H1 (cell line): ENCODE data around the gene OSBP2. TPM values are rescaled to one million over a fixed set of nuclear protein-coding genes. Genes with fewer than 3 reads are reported as not detected.

Experiments
- CTCF ChIA-PET: fragments of 300-600 bp; sonication (Branson Sonifier 250); formaldehyde crosslinking; loops from one replicate; lab custom pipeline; 2021; ENCODE audit not compliant: partially characterized antibody; lab: Charles Lee
- POLR2A ChIA-PET: fragments of 300-600 bp; sonication (Branson Sonifier 250); formaldehyde crosslinking; loops from one replicate; lab custom pipeline; 2021; ENCODE audit warnings: inconsistent platforms; ENCODE audit not compliant: partially characterized antibody; lab: Charles Lee
- DNase-seq, 2 experiments: peaks; one replicate each; pipeline versions ENCODE4 v3.0.0 to v3.0.0-alpha.2; 2010 to 2022; ENCODE audit warnings: low spot score in 2 of 2, low read depth in 1 of 2, mixed read lengths in 1 of 2
- FAIRE-seq: peaks from 2 replicates; lab custom pipeline; 2011; peaks lifted over from hg19 to GRCh38; lab: Jason Lieb, UNC
- H2AFZ ChIP-seq: 2 replicates; pipeline ENCODE4 v1.8.1; 2012; ENCODE audit warnings: low read length, inconsistent platforms
- H2AK5ac ChIP-seq: 2 replicates; pipeline ENCODE4 v1.6.1; 2013; ENCODE audit warnings: low read depth, low read length
- H2BK120ac ChIP-seq: replicated peaks from 2 replicates; pipeline ENCODE3; 2013; ENCODE audit warnings: low read depth, low read length, inconsistent platforms
- H2BK12ac ChIP-seq: 2 replicates; pipeline ENCODE4 v1.6.1; 2013; ENCODE audit warnings: low read depth, low read length
- H2BK15ac ChIP-seq: 2 replicates; pipeline ENCODE4 v1.6.1; 2013; ENCODE audit warnings: low read length
- H2BK20ac ChIP-seq: 2 replicates; pipeline ENCODE4 v1.6.1; 2013; ENCODE audit warnings: low read length
- H2BK5ac ChIP-seq: 2 replicates; pipeline ENCODE4 v1.6.1; 2013; ENCODE audit warnings: low read depth, low read length
- H3K14ac ChIP-seq: 2 replicates; pipeline ENCODE4 v1.6.1; 2013; ENCODE audit warnings: inconsistent platforms; ENCODE audit not compliant: insufficient read length
- H3K18ac ChIP-seq: 2 replicates; pipeline ENCODE4 v1.6.1; 2013; ENCODE audit warnings: low read length; ENCODE audit errors: extremely low read depth
- H3K23ac ChIP-seq: 2 replicates; pipeline ENCODE4 v1.6.1; 2013; ENCODE audit warnings: inconsistent platforms; ENCODE audit not compliant: insufficient read length
- H3K23me2 ChIP-seq: 2 replicates; pipeline ENCODE4 v1.6.1; 2013; ENCODE audit warnings: low read depth, low read length
- H3K27ac ChIP-seq: 2 replicates; pipeline ENCODE4 v1.6.1; 2011; ENCODE audit warnings: low read depth, low read length, inconsistent platforms
- H3K27me3 ChIP-seq, 4 experiments: replicated peaks in 1 of 4; 1 replicate in 1 of 4; 2 replicates in 3 of 4; pipeline versions ENCODE4 v1.6.1 to v1.8.1; 2011 to 2013; ENCODE audit warnings: low read length in 3 of 4, mild to moderate bottlenecking in 3 of 4, inconsistent platforms in 2 of 4, mixed read lengths in 2 of 4, moderate library complexity in 1 of 4; ENCODE audit not compliant: control insufficient read depth in 3 of 4, insufficient read depth in 3 of 4; ENCODE audit errors: extremely low read depth in 1 of 4
- H3K36me3 ChIP-seq, 4 experiments: 2 replicates each; pipeline versions ENCODE4 v1.6.1 to v1.8.1; 2011 to 2013; ENCODE audit warnings: mild to moderate bottlenecking in 4 of 4, low read length in 3 of 4, moderate library complexity in 2 of 4, control low read depth in 1 of 4, inconsistent platforms in 1 of 4; ENCODE audit not compliant: insufficient read depth in 4 of 4, control insufficient read depth in 2 of 4
- H3K4ac ChIP-seq: replicated peaks from 2 replicates; pipeline ENCODE3; 2013; ENCODE audit warnings: low read length, low read depth, mixed read lengths, inconsistent platforms; ENCODE audit not compliant: insufficient read length
- H3K4me1 ChIP-seq, 4 experiments: replicated peaks in 1 of 4; 1 replicate in 1 of 4; 2 replicates in 3 of 4; pipeline versions ENCODE4 v1.6.1 to v1.8.1; 2011 to 2013; ENCODE audit warnings: low read length in 3 of 4, inconsistent platforms in 2 of 4, mixed read lengths in 1 of 4; ENCODE audit not compliant: insufficient read depth in 4 of 4, control insufficient read depth in 3 of 4
- H3K4me2 ChIP-seq, 2 experiments: 2 replicates each; pipeline versions ENCODE4 v1.6.1 to v1.8.1; 2011 to 2013; ENCODE audit warnings: low read depth in 2 of 2, low read length in 2 of 2, control low read depth in 1 of 2, inconsistent platforms in 1 of 2, mild to moderate bottlenecking in 1 of 2; ENCODE audit not compliant: insufficient read depth in 1 of 2
- H3K4me3 ChIP-seq, 4 experiments: fragments of 200-600, 300-600 bp in 1 of 4; sonication (generic), shearing (Covaris generic), sonication (Bioruptor Twin) in 1 of 4; 2 replicates each; pipeline versions ENCODE4 v1.5.1 to v1.8.1; 2011 to 2016; ENCODE audit warnings: low read length in 4 of 4, low read depth in 3 of 4, control low read depth in 2 of 4, inconsistent platforms in 2 of 4, mild to moderate bottlenecking in 2 of 4, mixed read lengths in 1 of 4, moderate library complexity in 1 of 4; ENCODE audit not compliant: insufficient read depth in 2 of 4; ENCODE audit errors: extremely low read depth in 1 of 4
- H3K56ac ChIP-seq: replicated peaks from 2 replicates; pipeline ENCODE3; 2013; ENCODE audit warnings: low read depth, mild to moderate bottlenecking, mixed read lengths, low read length, inconsistent platforms; ENCODE audit not compliant: insufficient read length
- H3K79me1 ChIP-seq: 2 replicates; pipeline ENCODE4 v1.6.1; 2013; ENCODE audit warnings: low read depth, low read length, control low read depth
- H3K79me2 ChIP-seq, 2 experiments: 2 replicates each; pipeline versions ENCODE4 v1.6.1 to v1.8.1; 2012 to 2013; ENCODE audit warnings: low read length in 2 of 2, mild to moderate bottlenecking in 2 of 2, inconsistent platforms in 1 of 2; ENCODE audit not compliant: insufficient read depth in 2 of 2, control insufficient read depth in 1 of 2
- H3K9ac ChIP-seq, 4 experiments: replicated peaks in 1 of 4; 1 replicate in 1 of 4; 2 replicates in 3 of 4; pipeline versions ENCODE4 v1.6.1 to v1.8.1; 2011 to 2013; ENCODE audit warnings: low read depth in 3 of 4, low read length in 3 of 4, control low read depth in 2 of 4, mild to moderate bottlenecking in 2 of 4, moderate library complexity in 2 of 4, inconsistent platforms in 1 of 4; ENCODE audit errors: extremely low read depth in 1 of 4
- H3K9me3 ChIP-seq, 2 experiments: 2 replicates each; pipeline versions ENCODE4 v1.6.1 to v1.8.1; 2012 to 2013; ENCODE audit warnings: mild to moderate bottlenecking in 2 of 2, moderate library complexity in 2 of 2, control low read depth in 1 of 2, inconsistent platforms in 1 of 2, low read depth in 1 of 2, low read length in 1 of 2, mixed read lengths in 1 of 2; ENCODE audit not compliant: insufficient read depth in 2 of 2
- H4K20me1 ChIP-seq, 2 experiments: replicated peaks in 1 of 2; 2 replicates each; pipeline versions ENCODE3 to v1.8.1; 2011 to 2013; ENCODE audit warnings: inconsistent platforms in 2 of 2, low read length in 2 of 2, mild to moderate bottlenecking in 1 of 2; ENCODE audit not compliant: insufficient read depth in 2 of 2, control insufficient read depth in 1 of 2
- H4K5ac ChIP-seq: 2 replicates; pipeline ENCODE4 v1.6.1; 2013; ENCODE audit warnings: low read length, low read depth, mixed read lengths, inconsistent platforms; ENCODE audit not compliant: insufficient read length
- H4K8ac ChIP-seq: 2 replicates; pipeline ENCODE4 v1.8.0; 2013; ENCODE audit warnings: mild to moderate bottlenecking, moderate library complexity, low read length, inconsistent platforms; ENCODE audit not compliant: insufficient read depth; ENCODE audit errors: extremely low read depth
- H4K91ac ChIP-seq: replicated peaks from 2 replicates; pipeline ENCODE3; 2013; ENCODE audit warnings: low read length, mixed read lengths, inconsistent platforms; ENCODE audit not compliant: insufficient read length
- BRCA1 ChIP-seq: IDR thresholded peaks from 2 replicates; pipeline ENCODE4 v1.6.1; 2012; ENCODE audit warnings: low read depth, low read length, improper control_type of control experiment
- FOSL1 ChIP-seq: IDR thresholded peaks from 2 replicates; pipeline ENCODE4 v1.6.1; 2011; ENCODE audit warnings: mild to moderate bottlenecking, low read depth, low read length, moderate library complexity; ENCODE audit not compliant: insufficient read depth
- HDAC2 ChIP-seq, 2 experiments: fragments of 300-600 bp in 1 of 2; sonication (generic) in 1 of 2; IDR thresholded peaks; 2 replicates each; pipeline ENCODE4 v1.6.1; 2011 to 2012; ENCODE audit warnings: low read depth in 2 of 2, low read length in 2 of 2, mild to moderate bottlenecking in 2 of 2, moderate library complexity in 2 of 2, borderline replicate concordance in 1 of 2, inconsistent platforms in 1 of 2
- NRF1 ChIP-seq: IDR thresholded peaks from 2 replicates; pipeline ENCODE4 v1.6.1; 2011; ENCODE audit warnings: mild to moderate bottlenecking, low read depth, low read length, improper control_type of control experiment
- RFX5 ChIP-seq: IDR thresholded peaks from 2 replicates; pipeline ENCODE4 v1.6.1; 2011; ENCODE audit warnings: low read depth, low read length, improper control_type of control experiment, borderline replicate concordance
- TAF1 ChIP-seq: IDR thresholded peaks from 2 replicates; pipeline ENCODE4 v1.6.1; 2011; ENCODE audit warnings: mild to moderate bottlenecking, low read depth, low read length
- TAF7 ChIP-seq: optimal IDR thresholded peaks from 2 replicates; pipeline ENCODE3; 2011; ENCODE audit warnings: low read depth, mild to moderate bottlenecking, inconsistent platforms, low read length, moderate library complexity, borderline replicate concordance
- WGBS, 2 experiments: shearing (Covaris generic) in 1 of 2; methylation state at CpG; one replicate each; pipeline versions ENCODE4 v1.1.6 to v1.1.7; 2013 to 2015; ENCODE audit warnings: low lambda C conversion rate in 2 of 2, mixed read lengths in 2 of 2, inconsistent platforms in 1 of 2, low coverage in 1 of 2, missing lambda C conversion rate in 1 of 2; ENCODE audit not compliant: insufficient replicate concordance in 2 of 2, insufficient coverage in 1 of 2, insufficient read length in 1 of 2; ENCODE audit errors: extremely low coverage in 1 of 2, missing lambda C conversion rate in 1 of 2; 5-methylcytosine and 5-hydroxymethylcytosine counted together
- polyA plus RNA-seq, 7 experiments: library from polyadenylated mRNA; depleted of rRNA in 3 of 7; stranded (reverse) in 5 of 7; unstranded in 2 of 7; fragments of >200 nt in 5 of 7; fragments of 200-250 nt in 2 of 7; gene quantifications; 1 replicate in 5 of 7; 2 replicates in 1 of 7; 4 replicates in 1 of 7; pipeline versions ENCODE4 v1.2.1 to v1.2.3, GENCODE V29; 2011 to 2013; ENCODE audit warnings: missing spikeins in 2 of 7, mixed read lengths in 2 of 7
- total RNA-seq: library from RNA; stranded (reverse); fragmentation: NEBNext Ultra II Directional; extraction: Animal tissue kit (Norgen Biotek cat#: 25700); gene quantifications from 2 replicates; pipeline ENCODE4 v1.2.1, GENCODE V29; 2021
- TF ChIP-seq, protein P1 (sequence below), 3 experiments: IDR thresholded peaks; 1 replicate in 2 of 3; 2 replicates in 1 of 3; pipeline versions ENCODE4 v1.5.1 to v1.6.1; 2011; ENCODE audit warnings: low read length in 3 of 3, mild to moderate bottlenecking in 3 of 3, inconsistent platforms in 2 of 3, low read depth in 1 of 3, moderate library complexity in 1 of 3; ENCODE audit not compliant: insufficient read depth in 1 of 3; ENCODE audit errors: control extremely low read depth in 1 of 3

The OSBP2 gene
- total and polyA plus RNA-seq, 2 of the 8 experiments (the other 6 are each of a cell fraction or from before 2014, with no cell fraction given), result 3.4 to 3.7 TPM

DNA sequence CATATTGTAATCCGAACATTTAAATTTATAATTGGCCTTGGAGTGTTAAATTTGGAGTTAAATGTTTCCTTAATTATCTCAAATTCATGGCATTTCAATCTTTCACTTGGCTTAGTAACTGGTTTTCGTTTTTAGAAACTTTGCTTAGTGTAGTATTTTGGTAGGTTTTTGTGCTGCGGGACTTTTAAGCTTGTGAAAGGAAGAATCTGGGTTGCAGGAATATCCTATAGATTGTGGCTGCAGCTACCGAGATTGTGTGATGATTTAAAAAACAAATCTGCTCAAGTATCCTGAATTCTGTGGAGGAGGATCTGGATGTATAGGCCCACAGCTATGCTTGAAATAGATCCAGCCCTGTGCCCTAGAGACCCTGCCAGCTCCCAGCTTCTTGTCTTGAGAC lies 27.1 kb downstream of the OSBP2 start:
- H3K9ac ChIP-seq, result no peak overlapping the region; a peak in 1 of 7 replicates
- no peak overlapping the region for H3K23ac ChIP-seq
- H3K4ac ChIP-seq, result no peak overlapping the region
- no peaks in the 10 kb centered on the region for H3K9me3 ChIP-seq
- ChIA-PET CTCF (interaction anchor here (0.7 to 1.9 kb wide), 2 partner anchors 88 to 198 kb away, joined by 3 to 4 read pairs; no protein-coding TSS in a partner anchor), POLR2A (no interaction called here)
- H2AFZ ChIP-seq, result no peak overlapping the region
- TF ChIP-seq FOSL1 (no peak), TAF7 (no peak), NRF1 (no peak), HDAC2 (IDR thresholded peaks at IDR 0.05; ENCODE audit: borderline replicate concordance in 1 of 2, low read depth in 2 of 2, low read length in 2 of 2) (no peak), RFX5 (no peak), BRCA1 (no peak), TAF1 (no peak)
- TF ChIP-seq, protein P1, sequence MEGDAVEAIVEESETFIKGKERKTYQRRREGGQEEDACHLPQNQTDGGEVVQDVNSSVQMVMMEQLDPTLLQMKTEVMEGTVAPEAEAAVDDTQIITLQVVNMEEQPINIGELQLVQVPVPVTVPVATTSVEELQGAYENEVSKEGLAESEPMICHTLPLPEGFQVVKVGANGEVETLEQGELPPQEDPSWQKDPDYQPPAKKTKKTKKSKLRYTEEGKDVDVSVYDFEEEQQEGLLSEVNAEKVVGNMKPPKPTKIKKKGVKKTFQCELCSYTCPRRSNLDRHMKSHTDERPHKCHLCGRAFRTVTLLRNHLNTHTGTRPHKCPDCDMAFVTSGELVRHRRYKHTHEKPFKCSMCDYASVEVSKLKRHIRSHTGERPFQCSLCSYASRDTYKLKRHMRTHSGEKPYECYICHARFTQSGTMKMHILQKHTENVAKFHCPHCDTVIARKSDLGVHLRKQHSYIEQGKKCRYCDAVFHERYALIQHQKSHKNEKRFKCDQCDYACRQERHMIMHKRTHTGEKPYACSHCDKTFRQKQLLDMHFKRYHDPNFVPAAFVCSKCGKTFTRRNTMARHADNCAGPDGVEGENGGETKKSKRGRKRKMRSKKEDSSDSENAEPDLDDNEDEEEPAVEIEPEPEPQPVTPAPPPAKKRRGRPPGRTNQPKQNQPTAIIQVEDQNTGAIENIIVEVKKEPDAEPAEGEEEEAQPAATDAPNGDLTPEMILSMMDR (IDR thresholded peaks at IDR 0.05; ENCODE audit: control extremely low read depth in 1 of 3, insufficient read depth in 1 of 3, low read depth in 1 of 3, low read length in 3 of 3), result no peak
- no peak overlapping the region for H2BK5ac ChIP-seq
- no peak overlapping the region for H2AK5ac ChIP-seq
- H3K4me3 ChIP-seq, result no peak overlapping the region
- H3K27ac ChIP-seq, result no peak overlapping the region
- H3K79me1 ChIP-seq, result no peaks in the 10 kb centered on the region
- no peaks in the 10 kb centered on the region for H4K20me1 ChIP-seq
- H2BK120ac ChIP-seq, result no peak overlapping the region
- H4K91ac ChIP-seq, result no peak overlapping the region
- H2BK20ac ChIP-seq, result no peak overlapping the region
- no peak overlapping the region for H4K8ac ChIP-seq
- H3K27me3 ChIP-seq, result no peaks in the 10 kb centered on the region
- H3K18ac ChIP-seq, result no peak overlapping the region
- H3K14ac ChIP-seq, result no peak overlapping the region
- H2BK12ac ChIP-seq, result no peak overlapping the region
- no peaks in the 10 kb centered on the region for H3K23me2 ChIP-seq
- DNase-seq (no peak), FAIRE-seq (no peak)
- no peak overlapping the region for H3K4me2 ChIP-seq
- H3K4me1 ChIP-seq, result no peaks in the 10 kb centered on the region
- no peak overlapping the region for H4K5ac ChIP-seq
- WGBS, 2 experiments, result 83% methylated on average over 4 of the region's 4 CpGs; no CpG with 5 or more reads in 1 of the 2 experiments
- no peak overlapping the region for H2BK15ac ChIP-seq
- H3K79me2 ChIP-seq, result no peaks in the 10 kb centered on the region
- no peaks in the 10 kb centered on the region for H3K36me3 ChIP-seq
- no peak overlapping the region for H3K56ac ChIP-seq
